Measurements from ENCODE around the gene CISD3.

CISD3 gene

DNA sequence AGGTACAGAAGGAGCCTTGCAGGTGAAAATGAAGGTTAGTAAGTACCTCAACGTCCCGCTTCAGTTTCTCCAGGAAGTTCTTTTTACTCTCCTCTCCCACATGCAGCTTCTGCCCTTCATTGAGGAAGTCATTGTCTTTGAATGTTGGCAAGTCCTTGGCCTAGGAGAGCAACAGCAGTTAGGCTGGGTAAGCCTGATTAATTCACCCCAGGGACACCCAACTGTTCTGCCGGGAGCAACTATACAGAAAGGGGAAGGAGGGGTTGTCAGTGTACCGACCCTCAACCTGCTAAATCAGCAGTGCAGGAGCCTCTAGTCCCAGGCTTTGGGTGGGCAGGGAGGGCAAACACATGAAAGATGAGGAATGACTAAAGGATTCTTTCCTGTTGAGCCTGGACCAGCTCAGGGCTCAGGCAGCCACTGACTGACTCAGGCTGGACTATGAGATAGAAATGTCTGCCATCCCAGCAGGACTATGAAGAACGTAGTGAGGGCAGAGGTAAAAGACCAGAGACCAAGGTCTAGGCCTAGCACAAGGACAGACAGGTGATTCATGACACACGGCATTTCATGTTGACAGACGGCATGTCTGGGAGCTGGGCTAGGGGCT is 47.6 kb downstream of the CISD3 start:
- H3K36me3 ChIP-seq, result peaks cover 97 to 100% (median 98%) of the 10 kb centered on the region in 11 experiments
- H3K9me3 ChIP-seq (replicated peaks in 1 of 11), result no peaks in the 10 kb centered on the region
- no peak for TF ChIP-seq Cebpa-rat (IDR thresholded peaks at IDR 0.05)
- no peak overlapping the region for H3K27ac ChIP-seq
- H3K4me2 ChIP-seq, result no peak overlapping the region
- no peaks in the 10 kb centered on the region for H3K27me3 ChIP-seq
- H3K4me3 ChIP-seq, result no peak overlapping the region
- H4K20me1 ChIP-seq, result peaks cover 0 to 44% (median 5%) of the 10 kb centered on the region in 11 experiments; a peak in 10 of 22 replicates
- no peak overlapping the region; a peak in 1 of 22 replicates for H3K9ac ChIP-seq
- H3K4me1 ChIP-seq, result no peaks in the 10 kb centered on the region

DNA sequence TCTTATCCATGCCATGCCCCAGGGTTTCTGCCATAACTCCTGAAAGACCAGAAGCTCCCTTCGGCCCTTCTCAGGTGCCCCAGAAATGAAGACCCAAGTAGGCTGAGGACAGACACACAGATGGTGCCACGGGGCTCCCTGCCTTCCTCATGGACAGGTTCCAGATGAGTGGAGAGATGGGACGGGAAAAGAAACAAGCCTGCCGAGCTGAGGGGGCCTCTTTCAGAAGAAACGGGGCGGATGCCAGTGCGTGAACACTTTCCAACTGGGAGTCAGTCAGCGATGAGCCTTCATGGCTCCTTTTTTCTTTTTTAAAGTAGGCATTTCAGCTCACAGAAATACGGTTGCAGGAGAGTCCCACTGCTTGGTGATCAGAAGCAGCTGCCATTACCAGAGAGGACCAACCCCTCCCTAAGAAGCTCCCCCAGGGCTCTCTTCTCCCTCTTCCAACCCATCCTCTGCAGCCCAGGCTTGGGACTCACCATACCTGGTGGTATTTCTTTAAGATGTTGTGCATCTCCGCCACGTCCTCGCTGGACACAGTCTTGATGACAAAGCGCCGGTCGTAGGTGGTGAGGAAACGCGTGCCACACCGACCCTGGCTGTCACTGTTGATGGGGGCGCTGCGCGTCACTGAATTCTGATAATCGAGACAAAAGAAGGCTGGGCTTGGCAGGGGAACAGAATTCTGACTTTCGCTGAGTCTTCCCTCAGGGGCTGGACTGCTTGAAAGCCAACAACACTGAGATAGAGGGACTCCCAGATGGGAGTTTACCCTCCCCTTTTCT is 50.0 kb downstream of the CISD3 start:
- Histone ChIP-seq H3K27ac (no peak overlapping the region), H3K9me3 (replicated peaks in 1 of 11) (no peaks in the 10 kb centered on the region), H3K4me2 (no peak overlapping the region), H3K4me3 (no peak overlapping the region), H3K4me1 (no peaks in the 10 kb centered on the region), H4K20me1 (peaks cover 0 to 45% (median 0%) of the 10 kb centered on the region in 11 experiments; a peak in 7 of 22 replicates), H3K9ac (peak overlapping the region in 1 of 11 experiments; percentile 5; a peak in 2 of 22 replicates), H3K27me3 (no peaks in the 10 kb centered on the region), H3K36me3 (peaks cover 98 to 100% (median 99%) of the 10 kb centered on the region in 11 experiments)
- TF ChIP-seq Cebpa-rat (IDR thresholded peaks at IDR 0.05), result no peak

DNA sequence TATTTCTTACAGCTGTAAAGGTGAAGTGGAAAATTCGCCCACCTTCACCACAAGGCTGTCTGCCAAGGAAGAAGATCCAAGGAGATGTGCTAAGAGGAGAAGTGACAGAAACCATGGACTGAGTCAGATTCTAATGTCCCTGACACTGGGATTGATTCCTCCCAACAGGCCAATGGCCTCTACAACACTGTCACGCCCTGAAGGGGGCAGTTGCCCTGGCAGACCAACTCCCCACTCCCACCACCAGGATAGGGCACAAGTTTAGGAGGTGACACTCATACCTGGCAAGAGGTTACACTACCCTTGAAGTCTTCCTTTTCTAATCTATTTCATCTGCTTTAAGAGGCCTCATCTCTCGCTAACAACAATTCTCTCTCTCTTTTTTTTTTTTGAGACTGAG is 53.1 kb downstream of the CISD3 start:
- Histone ChIP-seq H3K9ac (no peak overlapping the region), H3K4me2 (no peak overlapping the region), H4K20me1 (peaks cover 0 to 61% (median 23%) of the 10 kb centered on the region in 11 experiments; a peak in 17 of 22 replicates), H3K36me3 (peaks cover 90 to 100% (median 93%) of the 10 kb centered on the region in 11 experiments), H3K27ac (no peak overlapping the region), H3K27me3 (no peaks in the 10 kb centered on the region), H3K4me1 (no peaks in the 10 kb centered on the region), H3K9me3 (replicated peaks in 1 of 11) (no peaks in the 10 kb centered on the region), H3K4me3 (no peak overlapping the region)
- TF ChIP-seq Cebpa-rat (IDR thresholded peaks at IDR 0.05), result no peak
